Activated CD4-positive, CD25-positive, alpha-beta regulatory T cell treated with anti-CD3 and anti-CD28 coated beads, Interleukin-2, amount 50 U/mL, for 72 hours (primary cell): ENCODE data around the gene ALPI.

Experiments
- DNase-seq: peaks from one replicate; pipeline ENCODE4 v3.0.0; 2021

ALPI gene

DNA sequence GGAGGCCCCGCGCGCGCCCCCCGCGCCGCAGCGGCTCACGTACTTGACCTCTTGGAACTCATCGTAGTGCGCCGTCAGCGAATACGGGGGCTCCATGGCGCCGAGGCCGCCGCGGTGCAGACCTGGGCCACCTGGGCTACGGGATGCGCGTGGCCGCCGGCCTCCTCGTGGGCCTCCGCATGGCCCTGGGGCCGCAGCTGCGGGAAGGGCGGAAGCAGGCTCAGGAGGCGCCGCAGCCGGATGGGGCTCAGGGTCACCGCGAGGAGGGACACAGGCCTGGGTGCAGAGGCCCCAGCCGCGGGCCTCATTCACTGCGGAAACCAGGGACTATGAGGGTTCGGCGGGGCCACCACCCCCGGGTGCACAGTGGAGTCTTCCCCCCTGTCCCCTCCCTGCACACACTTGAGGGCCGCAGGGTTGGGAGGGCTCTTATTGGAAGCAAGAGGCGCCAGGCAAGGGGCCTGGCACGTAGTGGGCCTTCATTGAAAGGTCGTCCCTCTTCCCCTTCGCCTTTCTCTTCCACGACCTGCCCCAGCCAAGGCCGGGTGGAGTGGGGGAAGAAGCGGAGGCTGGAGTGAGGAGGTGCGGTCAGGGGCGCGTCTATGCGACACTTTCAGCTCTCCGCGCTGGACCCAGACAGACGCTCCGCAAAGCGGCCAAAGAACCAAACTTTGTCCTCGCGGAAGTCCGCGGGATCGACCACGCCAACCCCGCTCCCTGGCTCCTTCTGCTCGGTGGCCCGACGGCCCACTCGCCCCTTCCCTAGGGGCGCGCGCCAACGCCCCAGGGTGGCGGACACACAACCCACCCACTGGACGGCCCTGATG is 30.8 kb downstream of the ALPI start:
- peak; percentile 32 for DNase-seq

DNA sequence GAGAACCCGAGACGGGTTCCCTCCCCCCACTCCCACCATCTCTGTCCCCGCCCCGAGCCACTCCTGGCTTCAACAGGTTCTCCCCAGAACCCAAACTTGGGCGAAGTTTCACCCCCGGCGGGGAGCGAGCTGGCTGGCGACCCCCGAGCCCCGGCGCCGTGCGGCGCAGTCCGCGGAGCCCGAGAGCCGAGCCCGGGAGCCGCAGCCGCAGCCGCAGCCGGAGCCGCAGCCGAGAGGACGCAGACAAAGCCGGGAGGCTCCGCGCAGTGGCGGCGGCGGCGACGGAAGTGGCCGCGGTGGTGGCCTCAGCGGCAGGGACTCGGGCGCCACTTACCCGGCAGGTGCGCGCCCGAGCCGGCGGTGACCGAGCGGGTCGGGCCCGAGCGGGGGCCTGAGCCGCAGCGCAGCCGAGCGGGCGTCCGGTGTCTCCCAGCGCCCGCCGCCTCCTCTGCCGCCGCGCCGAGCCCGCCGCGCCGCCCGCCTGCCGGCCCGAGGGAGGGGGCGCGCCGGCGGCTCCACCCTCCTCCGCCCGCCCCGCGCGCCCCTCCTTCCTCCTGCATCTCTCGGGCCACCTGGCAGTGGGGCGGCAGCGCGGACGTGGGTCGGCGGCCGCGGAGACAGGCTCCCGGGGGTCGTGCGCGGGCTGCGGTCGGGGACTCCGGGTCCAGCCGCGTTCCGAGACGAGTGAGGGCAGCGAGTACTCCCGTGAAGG is 31.6 kb downstream of the ALPI start, which contains the start of gene ECEL1:
ECEL1 (minus strand) TSS at position 450 of the 712 bp plus-strand sequence. CDS start 1,181 bp downstream, outside the sequence.
- no peak for DNase-seq

DNA sequence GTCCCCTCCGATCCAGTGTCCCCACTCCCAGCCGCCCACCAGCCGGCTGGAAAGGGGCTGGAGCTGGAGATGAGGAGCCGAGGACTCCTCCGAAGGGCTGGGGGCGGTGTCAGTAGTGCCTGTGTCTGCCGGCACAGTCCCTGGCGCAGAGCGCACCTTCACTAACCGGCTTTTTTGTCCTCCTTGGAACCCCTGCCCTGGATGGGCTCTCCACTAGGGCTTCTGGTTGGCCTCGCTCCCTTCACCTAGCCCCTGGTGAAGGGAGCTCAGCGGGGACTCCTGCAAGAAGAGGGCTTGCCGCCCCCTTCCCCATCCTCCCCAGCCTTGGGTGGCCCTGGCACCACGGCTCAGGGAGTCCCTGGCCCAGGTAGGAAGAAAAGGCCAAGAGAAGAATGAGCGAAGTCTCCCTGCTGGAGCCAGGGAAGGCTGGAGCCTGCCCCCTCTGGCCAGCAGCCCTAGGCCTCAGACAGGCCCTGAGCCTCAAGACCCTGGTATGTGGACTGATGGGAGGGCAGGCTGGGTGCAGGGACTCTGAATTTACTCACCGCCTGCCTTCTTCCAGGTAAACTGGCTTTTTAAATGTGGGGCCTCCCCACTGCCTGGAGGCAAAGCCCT is 32.3 kb downstream of the ALPI start:
- no peak for DNase-seq

DNA sequence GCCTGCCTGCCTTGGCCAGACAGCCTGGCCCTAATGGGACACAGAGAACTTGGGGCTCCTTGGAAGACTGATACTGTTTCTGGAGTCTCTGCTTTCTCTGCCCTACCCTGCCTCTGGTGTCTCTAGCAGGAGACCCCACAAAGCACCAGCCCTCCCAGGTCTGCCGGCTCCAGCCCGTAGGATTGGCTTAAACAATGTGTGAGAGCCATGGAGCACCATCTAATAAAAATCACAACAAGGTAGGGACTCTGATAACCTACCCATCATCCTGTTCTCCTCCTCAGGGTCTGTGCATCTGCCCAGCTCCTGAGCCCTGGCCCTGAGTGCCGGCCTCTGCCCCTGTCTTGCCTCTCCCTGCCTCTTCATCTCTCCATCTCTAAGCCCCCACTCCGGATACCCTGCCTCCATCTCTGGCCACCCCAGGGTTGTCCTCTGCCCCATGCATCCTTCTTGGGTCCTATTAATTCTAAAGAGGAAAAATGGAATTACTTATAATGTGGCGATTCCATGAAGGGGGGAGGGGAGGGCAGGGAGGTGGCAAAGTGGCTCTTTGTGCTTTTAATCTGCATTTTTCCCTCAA is 32.9 kb downstream of the ALPI start:
- peak; percentile 25 for DNase-seq

DNA sequence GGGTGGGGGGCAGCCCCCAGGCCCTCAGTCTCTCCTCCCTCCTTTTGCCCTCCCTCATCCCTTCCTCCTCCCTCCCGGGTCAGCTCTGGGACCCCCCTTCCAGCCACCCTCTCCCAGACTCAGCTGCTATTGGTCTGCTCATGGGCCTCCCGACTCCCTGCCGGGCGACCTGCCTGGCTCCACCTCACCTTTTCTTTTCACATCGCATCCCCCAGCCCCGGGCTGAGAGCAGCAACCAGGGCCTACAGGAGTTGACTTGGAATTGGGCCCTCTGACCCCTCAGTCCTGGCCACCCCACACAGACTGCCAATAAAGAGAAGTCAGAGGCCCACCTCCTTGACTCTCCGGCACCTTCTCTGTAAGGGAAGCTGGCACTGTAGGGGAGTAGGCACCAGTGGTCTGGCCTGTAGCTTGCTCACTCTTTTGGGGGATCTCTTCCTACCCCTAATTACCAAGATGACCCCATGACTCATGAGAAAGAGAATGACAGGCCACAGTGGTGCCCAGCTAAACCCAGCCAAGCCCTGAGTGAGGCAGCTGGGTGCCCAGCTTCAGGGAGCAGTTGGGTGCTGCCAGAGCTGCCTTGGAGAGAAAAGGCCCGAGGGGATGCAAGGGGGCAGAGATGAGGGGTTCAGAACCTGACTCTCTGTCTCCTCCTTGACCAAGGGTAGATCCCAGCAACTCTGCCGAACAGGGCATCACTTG is 33.7 kb downstream of the ALPI start:
- peak; percentile 27 for DNase-seq

DNA sequence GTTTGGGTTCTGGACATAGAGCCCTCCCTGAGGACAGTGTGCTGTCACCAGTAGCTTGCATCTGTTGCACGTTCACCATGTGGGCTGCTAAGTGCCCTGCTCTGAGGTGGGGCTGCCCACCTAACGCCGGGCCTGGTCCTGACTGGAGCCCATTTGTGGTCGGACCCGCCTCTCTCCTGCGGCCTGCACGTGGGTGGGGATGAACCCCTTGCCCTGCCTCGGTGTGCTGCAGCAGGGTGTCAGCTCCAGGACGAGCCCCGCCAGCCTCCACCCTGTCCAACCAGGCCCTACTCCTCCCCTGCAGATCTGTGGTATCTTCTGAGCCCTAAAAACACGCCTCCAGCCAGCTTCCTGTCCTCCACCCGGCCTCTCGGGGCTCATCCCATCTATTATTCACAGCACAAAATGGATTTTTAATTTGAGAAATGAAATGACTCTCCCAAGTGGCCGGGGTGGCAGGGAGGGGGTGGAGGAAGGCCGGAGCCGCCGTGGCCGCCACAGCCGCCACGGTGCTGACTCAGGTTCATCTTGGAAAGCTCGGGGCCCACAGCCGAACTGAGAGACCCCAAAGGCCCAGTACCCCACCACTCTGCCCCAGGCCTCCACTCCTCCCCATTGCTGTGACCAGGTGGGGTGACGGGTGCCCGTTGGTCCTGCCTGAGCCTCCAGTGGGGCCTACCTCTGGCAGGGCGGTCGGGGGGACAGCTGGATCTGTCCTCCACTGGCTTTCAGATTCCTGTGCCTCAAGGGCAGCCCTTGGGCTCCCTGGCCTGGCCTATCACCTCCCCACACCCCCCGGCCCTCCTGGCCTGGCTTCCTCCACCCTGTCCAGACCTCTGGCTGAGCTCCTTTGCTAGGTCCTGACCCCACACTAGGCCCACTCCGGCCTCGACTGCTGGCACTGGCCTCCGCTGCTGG is 34.5 kb downstream of the ALPI start:
- peak; percentile 29 for DNase-seq

DNA sequence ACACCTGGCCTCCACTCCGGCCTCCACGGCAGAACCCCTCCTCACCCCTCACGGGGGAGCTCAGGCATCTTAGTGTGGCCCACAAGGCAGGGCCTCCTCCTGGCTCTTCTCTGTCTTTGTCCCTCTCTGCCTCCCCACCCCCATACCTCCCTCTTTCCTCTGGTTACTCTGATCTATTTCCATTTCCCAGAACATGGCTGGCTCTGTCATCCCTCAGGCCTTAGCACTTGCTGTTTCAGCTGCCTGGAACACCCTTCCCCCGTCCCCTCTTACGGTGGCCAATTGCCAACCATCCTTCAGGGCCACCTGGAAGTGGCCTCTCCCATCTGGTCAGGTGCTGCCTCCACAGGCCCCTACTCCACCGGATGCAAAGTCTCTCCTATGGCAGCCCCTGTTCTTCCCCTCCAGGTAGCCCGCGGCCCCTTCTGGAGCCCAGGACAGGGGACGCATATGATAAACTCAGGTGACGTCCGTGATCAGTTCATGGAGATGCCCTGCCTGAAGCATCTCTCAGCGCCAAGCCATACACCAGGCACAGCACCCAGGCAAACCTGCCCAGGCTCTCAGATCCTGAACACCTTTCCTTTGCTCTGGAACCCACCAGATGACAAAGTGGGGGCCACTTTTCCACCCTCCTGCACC is 35.3 kb downstream of the ALPI start:
- DNase-seq, result no peak

DNA sequence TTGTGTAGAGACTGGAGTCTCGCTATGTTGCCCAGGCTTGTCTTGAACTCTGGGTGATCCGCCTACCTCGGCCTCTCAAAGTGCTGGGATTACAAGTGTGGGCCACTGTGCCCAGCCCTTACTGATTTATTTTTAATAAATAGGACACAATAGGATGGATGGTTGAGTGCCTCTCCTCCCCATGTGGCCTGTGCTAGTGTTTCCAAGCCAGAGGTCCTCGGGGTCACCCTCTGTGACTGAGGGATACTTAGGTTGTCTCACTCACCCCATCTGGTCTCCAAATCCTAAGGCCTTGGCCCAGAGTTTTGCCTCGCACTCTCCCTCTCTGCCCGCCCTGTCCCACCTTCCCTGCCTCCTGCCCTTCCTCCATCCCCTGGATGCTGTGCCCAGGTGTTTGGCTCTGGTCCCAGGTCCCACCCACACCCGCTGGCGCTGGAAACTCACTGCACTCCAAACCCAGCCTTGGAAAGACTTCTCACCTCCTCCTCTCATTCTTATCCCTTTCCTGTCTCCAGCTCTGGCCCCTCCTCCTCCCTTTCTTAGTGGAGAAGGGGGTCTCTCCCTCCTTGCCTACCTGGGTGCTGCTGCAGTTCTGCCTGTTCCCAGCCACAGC is 36.4 kb downstream of the ALPI start:
- no peak for DNase-seq

DNA sequence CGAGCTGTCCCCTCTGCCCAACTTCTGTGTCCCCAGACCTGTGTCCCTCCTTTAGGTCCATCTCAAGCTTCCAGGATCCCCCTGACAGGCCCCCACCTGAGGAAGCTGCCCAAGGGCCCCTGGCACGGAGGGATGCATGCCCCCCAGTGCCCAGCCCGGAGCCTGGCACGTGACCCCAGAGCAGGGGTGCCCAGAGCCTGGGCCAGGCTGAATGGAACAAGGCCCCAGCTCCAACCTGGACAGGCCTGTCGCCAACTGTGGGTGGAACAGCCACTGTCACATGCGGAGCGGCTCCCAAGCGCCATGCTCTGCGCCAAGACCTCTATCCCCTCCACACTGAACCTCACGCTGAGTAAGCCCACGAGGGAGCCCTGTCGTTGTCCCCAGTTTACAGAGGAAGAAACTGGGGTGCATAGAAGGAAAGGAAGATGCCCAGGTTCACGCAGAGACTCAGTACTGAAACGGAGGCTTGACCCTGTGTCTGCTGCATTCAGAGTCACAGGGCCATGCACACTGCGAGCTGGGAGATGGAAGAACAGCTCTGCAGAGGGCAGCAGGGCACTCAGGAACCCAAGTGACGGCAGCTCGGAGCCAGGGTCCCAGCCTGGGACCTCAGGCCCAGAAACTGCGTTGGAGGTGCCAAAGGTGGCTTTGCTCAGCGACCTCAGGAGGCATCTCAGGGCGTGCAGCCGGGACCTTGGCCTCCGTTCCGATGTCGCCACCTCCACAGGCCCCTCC is 37.2 kb downstream of the ALPI start:
- no peak for DNase-seq

DNA sequence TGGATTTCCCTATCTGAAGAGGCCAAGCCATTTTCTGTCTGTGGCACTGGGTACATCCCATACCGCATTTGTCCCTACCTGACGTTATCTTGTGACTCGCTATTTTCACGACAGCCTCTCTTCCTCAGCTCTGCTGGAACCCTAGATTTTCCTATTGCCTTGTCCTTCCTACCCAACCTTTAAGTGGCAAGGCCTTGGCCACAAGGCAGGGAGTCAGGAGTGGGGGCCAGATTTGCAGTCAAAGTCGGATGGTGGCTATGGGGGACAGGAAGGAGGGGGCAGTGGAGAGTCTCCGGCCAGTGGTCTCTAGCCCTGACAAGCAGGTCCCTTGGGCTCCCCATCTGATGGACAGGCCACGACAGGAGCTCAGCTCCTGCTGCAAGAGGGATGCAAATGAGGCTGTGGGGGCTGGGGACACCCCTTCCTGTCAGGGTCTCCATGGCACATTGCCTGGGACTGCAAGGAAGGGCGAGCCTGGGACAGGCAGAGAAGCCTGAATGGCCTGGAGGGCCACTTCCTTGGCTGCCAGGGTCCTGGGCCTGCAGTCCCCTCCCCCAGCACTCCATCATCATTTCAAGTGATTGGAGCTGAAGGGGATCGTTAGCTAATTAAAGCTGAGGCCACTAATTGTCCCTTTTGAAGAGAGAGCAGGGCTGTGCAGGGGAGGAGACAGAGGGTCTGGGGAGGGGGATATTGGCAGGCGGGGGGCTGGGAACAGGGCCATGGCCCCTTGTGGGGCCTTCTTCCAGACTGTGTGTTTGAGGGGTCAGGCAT is 37.9 kb downstream of the ALPI start:
- no peak for DNase-seq

DNA sequence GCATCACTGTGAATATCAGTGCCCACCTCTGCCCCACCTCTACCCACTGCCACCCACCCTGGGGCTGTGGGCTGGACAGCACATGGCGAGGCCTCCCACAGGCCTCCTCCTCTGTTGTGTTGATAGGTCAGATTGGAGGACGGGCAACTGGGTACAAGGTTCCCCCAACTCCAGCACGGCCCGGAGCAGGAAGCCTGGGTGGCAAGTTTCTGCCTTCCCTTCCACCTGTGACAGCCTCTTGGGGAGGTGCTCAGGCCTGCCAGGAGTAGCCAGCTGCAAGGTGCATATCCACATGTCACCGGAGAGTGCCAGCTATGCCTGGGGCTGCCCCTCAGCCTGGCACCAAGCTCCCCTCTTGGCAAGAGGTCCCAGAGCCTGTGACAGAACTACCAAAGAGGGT is 38.6 kb downstream of the ALPI start:
- DNase-seq, result no peak

DNA sequence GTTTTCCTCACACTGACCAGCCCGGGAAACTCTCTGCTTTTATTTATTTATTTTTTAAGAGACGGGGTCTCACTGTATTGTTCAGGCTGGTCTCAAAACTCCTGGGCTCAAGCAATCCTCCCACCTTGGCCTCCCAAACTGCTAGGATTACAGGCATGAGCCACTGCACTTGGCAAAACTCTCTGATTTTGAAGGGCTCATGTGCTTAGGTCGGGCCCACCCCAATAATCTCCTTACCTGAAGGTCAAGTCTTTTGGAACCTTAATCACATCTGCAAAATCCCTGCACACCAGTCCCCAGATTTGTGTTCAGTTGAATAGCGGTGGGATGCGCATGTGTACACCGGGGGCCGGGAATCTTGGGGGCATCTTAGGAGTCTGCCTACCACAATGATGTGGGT is 39.3 kb downstream of the ALPI start:
- DNase-seq, result no peak

DNA sequence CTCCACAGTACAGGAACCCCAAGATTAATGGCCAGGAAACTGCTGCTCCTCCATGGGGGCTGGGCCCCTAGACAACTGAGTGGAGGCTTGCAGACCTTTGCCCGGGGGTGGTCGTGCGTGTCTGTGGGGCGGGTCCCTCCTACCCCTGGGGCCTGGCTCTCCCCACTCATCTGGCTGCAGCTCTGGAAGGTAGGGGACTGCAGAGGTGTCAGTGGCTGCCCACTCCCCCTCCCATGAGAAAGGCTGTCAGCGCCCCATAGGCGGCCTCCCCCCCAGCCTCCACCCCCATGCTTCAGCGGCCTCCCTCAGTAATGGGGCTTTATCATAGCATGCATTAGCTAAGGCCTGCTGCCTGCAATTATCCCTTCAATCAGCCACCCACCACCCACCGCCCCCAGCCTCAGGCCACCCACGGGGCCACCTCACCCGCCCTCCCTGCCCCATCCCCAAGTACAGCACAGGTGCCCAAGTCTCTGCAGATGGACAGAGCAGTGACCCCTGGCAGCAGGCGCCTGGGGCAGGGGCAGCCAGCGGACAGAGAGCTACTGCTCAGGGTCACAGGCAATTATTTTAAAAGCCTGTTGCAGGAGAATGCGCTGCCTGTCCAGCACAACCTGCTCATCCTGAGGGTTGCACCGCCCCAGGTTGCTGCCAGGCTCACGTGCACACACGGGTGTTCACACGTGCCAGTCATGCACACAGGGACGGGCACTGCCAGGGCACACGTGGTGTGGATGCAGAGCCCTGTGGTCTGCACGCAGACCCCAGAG is 40.7 kb downstream of the ALPI start:
- DNase-seq, result no peak

DNA sequence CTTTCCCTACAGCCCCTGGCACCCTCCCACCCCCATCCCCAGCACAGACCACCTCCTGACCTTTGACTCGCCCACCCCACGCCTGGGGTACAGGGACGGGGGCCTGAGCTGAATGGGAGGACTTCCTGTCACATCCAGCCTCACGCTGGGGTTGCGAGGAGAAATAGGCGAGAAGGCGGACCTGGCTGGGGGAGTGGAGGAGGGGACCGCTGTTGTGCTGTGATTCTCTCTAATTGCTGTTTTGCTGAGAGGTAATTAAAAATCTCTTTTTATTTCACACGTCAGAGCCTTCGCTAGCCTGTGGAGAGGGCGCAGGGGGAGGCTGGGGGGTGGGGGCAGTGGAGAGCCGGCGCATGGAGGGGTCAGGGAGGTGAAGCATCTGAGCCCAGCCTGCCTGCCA is 41.4 kb downstream of the ALPI start:
- no peak for DNase-seq

DNA sequence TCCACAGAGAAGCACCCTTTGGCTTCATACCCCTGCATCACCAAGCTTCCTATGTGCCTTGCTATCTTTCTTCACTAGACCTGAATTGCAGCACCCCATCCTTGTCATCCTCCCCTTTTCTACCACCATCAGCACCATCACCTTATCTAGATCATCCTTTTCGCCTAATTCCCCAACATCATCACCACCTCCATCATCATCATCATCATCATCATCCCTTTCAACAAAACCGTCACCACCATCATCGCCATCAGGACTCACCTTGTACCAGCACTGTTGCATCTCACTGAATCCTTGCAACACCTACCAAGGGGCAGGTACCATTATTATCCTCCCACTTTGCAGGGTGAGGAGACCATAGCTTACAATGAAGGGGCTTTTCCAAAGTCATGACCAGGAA is 42.5 kb downstream of the ALPI start:
- no peak for DNase-seq

DNA sequence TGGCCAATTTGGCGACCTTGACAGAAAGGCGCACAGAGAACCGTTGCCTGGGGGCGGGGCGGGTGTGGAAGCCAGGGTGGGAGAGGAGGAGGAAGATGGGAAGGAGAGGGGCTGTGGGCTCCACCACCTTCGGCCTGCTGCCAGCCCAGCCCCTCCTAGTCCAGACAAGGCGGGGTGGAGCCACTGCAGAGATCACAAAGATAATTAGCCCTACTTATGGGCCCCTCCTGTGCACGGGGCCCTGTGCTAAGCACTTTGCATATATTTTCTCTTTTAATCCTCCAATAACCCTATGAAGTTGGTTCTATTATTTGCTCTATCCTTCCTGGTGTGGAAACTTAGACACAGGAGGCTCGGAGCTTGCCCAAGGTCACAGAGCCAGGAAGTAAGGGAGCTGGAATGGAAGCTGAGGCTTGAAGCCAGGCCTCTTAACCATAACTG is 45.4 kb downstream of the ALPI start:
- no peak for DNase-seq

DNA sequence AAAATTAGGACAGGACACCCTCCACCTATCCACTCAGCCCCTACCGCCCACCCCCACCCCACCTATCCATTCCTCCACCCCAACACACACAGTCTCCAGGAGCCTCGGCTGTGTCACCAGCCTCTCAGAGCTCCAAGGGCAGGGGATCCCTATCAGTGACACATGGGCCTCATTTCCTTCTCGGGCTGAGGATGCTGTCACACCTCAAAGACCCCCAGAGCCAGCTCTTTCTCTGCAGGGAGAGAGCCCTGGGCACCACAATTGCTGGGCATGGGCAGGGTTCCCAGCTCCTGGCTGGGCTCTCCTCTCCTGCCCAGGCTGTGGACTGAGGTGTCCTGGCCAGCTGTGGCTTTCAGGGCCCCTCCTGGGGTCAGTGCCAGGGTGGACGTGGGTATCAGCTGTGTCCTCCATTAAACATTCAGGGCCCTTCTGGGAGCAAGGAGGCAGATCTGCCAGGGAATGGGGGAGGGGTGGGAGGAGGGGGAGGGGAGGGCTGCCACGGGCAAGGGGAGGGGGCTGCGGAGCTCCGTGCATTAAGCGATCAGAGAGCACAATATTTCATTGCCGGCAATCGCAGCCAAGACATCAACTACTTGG is 45.9 kb downstream of the ALPI start:
- no peak for DNase-seq

DNA sequence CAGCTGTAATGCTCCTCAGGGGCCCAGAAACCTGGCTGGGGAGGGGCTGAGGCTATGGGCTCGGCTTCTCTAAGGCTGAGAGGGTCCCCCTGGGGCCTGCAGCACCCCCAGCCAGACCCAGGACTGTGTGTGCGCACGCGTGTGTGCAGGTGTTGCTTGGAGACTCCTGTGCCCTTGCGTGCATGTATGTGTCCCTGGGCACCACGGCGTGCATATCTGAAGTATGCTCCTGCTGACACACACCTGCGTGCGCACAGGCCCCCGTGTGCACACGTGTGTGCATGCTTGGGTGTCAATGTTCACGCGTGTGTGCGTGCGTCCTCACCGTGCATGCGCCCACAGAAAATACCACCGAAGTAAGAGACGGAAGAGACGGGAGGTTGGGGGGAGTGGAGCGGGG is 46.6 kb downstream of the ALPI start:
- DNase-seq, result no peak
